NCI-H2029 (cell line): ENCODE measurements around the gene CCR5AS.
"Not testable (repeated sequence)": the region's sequence is repeated elsewhere in the genome, so short reads cannot be mapped to it uniquely, and the experiment has no call there.

Experiments
- DNase-seq: peaks from one replicate; lab custom pipeline; 2025; lab: John Stamatoyannopoulos, UW

CCR5AS gene

GRCh38 chr3:46356276-46356675 is 50.6 kb downstream of the CCR5AS start:
- no peak for DNase-seq

GRCh38 chr3:46354984-46355383 is 51.9 kb downstream of the CCR5AS start:
- no peak for DNase-seq

DNA sequence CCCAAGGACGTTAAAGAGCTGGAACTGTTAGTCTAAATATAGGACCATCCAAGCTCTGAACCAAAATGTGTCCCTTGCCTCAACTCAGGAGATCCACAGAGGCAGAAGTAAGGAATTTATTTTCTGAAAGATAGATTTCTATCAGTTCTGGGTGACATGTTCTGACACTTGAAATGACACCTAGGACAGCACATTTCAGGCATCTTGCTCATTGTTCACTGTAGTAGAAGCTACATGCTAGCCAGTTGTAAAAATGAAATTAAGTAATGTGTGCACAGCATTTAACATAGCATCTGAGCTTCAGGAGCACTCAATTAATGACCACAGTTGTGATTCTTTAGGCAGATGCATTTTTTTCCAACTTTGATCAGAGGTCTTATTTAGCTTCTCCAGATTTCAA is 52.4 kb downstream of the CCR5AS start:
- no peak for DNase-seq

DNA sequence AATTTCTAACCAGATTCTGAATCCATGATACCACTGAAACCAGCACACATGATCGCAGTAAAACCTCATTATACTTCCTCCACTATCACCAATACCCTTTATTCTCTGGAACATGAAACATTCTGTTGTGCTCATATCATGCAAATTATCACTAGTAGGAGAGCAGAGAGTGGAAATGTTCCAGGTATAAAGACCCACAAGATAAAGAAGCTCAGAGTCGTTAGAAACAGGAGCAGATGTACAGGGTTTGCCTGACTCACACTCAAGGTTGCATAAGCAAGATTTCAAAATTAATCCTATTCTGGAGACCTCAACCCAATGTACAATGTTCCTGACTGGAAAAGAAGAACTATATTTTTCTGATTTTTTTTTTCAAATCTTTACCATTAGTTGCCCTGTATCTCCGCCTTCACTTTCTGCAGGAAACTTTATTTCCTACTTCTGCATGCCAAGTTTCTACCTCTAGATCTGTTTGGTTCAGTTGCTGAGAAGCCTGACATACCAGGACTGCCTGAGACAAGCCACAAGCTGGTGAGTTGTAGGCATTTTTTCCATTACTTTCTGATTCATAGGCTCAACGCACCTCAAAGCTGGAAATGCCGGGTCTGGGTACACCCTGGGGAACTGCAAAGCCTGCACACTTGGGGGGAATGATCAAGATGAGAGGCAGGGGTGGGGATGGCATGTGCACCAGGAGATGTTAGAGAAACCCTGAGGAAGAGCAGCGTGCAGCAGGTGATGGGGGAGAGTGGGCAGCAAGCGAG is 53.0 kb downstream of the CCR5AS start, which contains the start of gene CCR2:
Gene CCR2, plus strand, starts transcription at position 465 of the 764 bp plus-strand sequence. CDS start 3,417 bp downstream, outside the sequence.
- no peak for DNase-seq

- no peak for DNase-seq
Observed at GRCh38 chr3:46353090-46353489, 53.8 kb downstream of the CCR5AS start.

GRCh38 chr3:46351646-46352045 is 55.2 kb downstream of the CCR5AS start:
- no peak for DNase-seq

- DNase-seq, result no peak
Observed at GRCh38 chr3:46350262-46350565, 56.7 kb downstream of the CCR5AS start.

- no peak for DNase-seq
Observed at GRCh38 chr3:46349484-46350261, 57.2 kb downstream of the CCR5AS start.

GRCh38 chr3:46348823-46349482 is 57.9 kb downstream of the CCR5AS start:
- no peak for DNase-seq

DNA sequence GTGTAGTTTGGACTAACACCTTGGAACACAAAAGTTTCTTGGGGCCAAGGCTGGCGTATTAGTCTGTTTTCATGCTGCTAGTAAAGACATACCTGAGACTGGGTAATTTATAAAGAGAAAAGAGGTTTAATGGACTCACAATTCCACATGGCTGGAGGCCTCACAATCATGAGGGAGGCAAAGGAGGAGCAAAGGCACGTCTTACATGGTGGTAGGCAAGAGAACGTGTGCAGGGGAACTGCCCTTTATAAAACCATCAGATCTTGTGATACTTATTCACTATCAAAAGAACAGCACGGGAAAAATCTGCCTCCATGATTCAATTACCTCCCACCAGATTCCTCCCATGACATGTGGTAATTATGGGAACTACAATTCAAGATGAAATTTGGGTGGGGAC is 62.4 kb downstream of the CCR5AS start:
- DNase-seq, result no peak

DNA sequence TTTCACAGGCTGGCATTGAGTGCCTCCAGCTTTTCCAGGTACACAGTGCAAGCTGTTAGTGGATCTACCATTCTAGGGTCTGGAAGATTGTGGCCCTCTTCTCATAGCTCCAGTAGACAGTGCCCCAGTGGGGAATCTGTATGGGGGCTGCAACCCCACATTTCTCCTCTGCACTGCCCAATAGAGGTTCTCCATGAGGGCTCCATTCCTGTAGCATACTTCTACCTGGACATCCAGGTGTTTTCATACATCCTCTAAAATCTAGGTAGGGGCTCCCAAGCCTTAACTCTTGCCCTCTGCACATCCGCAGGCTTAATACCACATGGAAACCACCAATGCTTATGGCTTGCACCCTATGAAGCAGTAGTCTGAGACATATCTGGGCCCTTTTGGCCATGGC is 68.0 kb downstream of the CCR5AS start:
- DNase-seq, result no peak

GRCh38 chr3:46337911-46338310 is 69.0 kb downstream of the CCR5AS start:
- DNase-seq, result no peak

DNA sequence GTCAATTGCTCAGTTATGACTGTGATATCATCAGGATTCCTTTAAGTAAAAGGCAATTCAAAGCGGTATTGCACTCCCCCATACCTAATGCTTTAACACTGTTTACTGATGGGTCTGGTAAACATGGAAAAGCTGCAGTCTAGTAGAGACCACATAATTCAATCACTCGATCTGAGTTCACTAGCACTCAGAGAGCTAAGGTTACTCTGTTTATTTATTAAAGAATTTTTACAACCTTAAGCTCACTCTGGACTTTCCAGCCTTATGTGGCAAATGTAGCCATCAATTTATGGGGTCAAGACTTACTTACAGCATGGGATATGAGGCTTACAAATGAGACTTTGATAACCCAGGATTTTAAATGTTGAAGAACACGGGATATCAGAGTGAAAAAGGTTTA is 71.3 kb downstream of the CCR5AS start:
- no peak for DNase-seq

- DNase-seq, result no peak
Observed at GRCh38 chr3:46334741-46335478, 72.0 kb downstream of the CCR5AS start.

DNA sequence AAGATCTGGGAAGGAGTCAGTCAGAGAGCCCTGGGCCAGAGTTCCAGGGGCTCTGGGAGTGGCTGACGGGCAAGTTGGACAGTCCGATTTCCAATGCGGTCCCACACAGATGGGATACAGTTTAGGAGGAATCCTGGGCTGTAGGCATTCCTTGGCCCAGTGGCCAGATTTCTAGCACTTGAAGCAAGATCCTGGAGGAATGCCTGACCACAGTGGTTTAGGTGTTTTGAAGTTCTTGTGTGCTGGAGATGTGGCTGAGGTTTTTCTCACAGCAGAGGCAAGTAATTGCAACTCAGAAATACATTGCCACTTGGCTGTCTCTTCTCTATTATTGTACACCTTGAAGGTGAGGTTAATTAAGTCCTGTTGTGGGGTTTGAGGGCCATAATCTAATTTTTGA is 76.2 kb downstream of the CCR5AS start:
- not testable (repeated sequence) for DNase-seq

DNA sequence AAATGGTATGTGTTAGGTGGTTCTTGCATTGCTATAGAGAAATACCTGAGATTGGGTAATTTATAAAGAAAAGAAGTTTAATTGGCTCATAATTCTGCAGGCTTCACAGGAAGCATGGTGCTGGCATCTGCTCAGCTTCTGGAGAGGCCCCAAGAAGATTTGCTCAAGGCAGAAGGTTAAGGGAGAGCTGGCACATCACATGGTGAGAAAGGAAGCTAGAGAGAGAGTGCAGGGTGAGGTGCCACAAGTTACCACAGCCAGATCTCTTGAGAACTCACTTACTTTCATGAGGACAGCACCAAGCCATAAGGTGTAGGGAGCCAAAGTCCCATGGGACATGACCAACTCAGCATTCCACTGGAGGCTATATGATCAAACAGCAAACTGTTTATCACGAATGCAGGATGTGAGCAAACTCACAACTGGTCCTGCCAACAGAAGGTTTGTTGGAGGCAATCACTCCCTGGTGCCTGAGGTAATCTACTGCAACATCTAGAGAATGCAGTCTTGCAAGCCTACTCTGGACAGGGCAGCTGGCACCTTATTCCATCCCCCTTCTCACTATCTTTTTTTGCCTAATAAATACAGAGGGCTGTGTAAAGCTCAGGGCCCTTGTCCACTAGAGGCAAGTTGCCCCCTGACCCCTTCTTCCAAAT is 81.1 kb downstream of the CCR5AS start:
- DNase-seq, result no peak

DNA sequence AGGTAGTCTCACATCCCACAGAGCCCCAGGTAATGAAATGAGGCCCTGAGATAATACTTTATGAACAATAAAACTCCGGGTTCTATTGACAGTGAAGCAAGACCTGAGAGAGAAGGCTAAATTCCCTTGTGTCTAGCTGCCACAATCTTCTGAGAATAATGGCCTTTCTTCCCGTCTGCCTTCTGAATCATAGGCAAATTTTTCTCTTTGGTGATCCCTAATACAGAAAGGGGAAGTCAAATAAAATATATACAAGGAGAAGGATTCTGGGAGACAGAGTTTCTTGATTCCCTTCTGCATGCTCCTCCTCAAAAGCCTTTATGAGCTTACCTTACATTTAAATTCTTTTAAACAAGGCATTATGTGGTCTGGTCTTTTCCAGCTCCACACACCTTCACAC is 82.8 kb downstream of the CCR5AS start:
- no peak for DNase-seq

GRCh38 chr3:46321461-46322104 is 85.3 kb downstream of the CCR5AS start:
- no peak for DNase-seq

GRCh38 chr3:46318207-46318927 is 88.5 kb downstream of the CCR5AS start:
- no peak for DNase-seq

DNA sequence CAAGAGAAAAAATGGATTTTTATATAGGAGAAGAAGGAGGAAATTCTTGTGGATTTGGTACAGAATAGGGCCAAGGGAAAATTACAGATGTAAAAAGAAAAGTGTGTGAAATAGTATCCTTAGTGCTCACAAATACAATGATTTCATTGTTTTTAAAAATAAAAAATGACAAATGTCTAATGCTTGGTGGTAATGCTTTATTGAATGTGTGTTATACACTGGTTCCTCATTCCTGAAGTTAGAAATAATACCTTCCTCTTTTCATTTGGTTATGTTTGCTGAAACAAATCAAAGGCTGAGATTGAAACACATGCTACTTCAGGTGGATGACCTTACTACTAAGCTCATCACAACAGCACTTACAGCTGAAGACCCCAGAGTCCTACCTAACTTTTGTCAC is 90.7 kb downstream of the CCR5AS start:
- no peak for DNase-seq

GRCh38 chr3:46314517-46314916 is 92.3 kb downstream of the CCR5AS start:
- DNase-seq, result no peak
